NCI-H460 (cell line): ENCODE measurements around the gene MPRIP. TPM values are rescaled to one million over a fixed set of nuclear protein-coding genes. Genes with fewer than 3 reads are reported as not detected.
A peak's percentile ranks its signal among the peaks of the same experiment; 100 is the strongest.

Source experiments
- DNase-seq: peaks from one replicate; pipeline ENCODE4 v3.0.0-alpha.2; 2016; ENCODE audit warnings: low read depth; ENCODE audit errors: extremely low read depth
- total RNA-seq: library from RNA; depleted of rRNA; stranded (reverse); fragments of >200 nt; shearing (Covaris generic); gene quantifications from 2 replicates; pipeline ENCODE4 v1.2.3, GENCODE V29; 2014

The MPRIP gene
- total RNA-seq, 1 experiment from 2014 or later, result 87.9 TPM

DNA sequence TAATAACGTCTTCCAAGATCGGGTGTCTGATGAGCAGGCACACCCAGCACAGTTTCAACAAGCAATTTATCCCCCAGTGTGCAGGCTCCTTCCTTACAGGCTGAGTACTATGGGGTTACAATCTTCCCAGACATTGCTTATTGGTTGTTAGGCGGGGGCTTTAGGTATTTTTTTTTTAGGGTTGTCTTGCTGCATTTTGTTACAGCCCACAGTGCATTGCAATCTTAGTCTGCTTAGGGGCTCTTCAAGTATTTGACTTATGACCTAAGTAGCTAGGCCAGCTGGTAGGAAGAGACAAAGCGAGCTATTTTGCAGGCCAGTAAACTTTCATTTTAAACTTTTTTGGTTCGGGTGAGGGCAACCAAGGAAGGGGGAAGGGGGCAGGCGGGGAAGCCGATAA lies 158.1 kb downstream of the MPRIP start:
- DNase-seq, result no peak

DNA sequence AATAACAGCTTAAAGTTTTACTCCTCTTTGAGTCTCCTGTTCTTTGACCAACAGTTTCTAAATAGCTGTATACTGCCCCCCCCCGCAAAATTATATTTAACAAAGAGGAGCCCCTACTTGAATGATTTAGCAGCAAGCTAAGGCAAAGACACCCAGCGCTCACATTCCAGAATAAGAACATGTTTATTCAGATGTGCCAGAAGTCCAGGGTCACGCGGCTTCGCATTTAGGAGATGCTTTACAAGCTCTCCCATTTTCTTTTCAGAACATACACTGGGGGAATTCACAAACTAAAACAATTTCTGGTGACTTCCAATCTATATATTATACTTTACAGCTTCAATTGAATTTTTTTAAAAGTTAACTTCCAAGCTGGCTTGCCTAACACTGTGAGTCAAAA lies 158.6 kb downstream of the MPRIP start:
- no peak for DNase-seq

DNA sequence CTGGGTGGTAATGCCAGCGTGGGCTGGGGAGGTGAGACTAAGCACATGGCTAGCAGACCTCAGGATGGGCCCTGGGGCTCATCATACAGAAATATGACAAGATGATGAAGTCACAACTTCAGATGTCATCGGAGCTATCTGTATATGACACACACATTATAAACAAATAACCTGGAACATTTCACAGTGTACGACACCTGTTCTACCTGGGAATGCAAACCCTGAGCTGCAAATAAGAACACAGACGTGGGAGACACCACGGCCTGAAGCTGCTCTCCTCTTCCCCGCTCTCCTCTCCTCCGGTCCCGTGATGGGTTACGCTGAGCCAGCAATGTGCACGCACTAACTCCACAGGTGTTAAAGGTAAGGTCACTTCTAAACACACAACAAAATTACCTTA lies 159.0 kb downstream of the MPRIP start:
- DNase-seq, result no peak

DNA sequence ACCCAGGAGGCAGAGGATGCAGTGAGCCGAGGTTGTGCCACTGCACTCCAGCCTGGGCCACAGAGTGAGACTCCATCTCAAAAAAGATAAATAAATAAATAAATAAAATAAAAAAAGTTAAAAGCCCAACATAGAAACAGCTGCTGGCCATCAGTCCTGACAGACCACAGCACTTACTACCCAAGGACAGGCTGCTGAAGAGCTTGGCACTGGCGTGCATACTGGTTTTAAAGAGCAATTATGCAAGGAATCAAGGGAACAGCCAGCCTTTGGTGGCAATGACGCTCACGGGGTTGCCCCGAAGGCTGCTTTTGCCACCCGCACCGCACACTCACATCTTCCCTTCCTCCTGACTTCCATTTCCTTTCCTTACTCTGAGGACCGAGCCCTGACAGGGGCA lies 159.7 kb downstream of the MPRIP start:
- no peak for DNase-seq

DNA sequence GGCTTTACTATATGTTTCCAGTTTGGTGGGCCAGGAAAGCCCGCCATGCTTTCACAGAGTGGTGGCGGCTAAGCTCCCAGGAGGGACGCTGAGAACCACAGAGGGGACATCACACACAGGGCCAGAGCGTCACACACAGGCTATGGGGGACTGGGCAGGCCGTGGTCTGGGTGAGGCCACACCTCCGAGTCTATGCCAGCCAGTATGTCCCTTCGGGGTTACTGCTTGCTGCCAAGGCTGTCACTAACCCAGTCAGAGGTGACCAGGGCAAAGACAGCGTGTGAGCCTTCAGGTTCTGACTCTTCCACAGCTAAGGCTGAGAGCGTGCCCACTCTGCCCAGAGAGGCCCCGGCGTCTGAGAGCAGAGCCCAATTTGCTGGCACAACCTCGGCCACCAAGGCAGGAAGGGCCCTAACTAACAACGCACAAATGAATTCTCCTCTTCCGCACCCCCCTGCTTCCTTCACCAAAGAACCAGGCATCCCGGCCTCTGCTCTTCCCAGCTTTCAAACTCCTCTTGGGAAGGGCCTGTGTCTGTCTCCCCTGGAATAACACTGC lies 161.0 kb downstream of the MPRIP start:
- no peak for DNase-seq

DNA sequence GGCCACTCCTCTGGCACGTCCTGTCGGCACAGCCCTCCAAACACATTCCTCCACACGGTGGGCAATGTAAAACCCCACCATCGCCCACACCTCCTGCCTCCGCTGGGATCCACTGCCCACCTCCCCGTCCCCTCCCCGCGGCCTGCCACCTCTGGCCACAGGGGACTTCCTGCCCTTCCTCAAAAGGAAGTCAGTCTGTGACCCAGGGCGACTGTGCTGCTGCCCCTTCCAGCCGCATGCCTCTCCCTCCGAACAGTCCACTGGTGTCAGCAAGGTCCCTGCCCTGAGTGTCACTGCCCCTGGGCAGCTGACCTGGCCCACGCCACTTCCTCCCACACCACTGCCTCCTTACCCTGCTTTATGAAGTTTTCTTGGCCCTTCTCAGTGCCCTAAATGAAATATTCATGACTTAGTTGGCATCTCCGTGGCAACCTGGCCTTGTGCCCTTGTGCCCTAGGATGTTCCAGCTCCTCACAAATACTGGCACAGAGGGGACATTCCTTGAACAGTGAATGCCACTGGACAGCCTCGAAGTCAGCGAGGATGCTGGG lies 161.9 kb downstream of the MPRIP start:
- DNase-seq, result no peak

DNA sequence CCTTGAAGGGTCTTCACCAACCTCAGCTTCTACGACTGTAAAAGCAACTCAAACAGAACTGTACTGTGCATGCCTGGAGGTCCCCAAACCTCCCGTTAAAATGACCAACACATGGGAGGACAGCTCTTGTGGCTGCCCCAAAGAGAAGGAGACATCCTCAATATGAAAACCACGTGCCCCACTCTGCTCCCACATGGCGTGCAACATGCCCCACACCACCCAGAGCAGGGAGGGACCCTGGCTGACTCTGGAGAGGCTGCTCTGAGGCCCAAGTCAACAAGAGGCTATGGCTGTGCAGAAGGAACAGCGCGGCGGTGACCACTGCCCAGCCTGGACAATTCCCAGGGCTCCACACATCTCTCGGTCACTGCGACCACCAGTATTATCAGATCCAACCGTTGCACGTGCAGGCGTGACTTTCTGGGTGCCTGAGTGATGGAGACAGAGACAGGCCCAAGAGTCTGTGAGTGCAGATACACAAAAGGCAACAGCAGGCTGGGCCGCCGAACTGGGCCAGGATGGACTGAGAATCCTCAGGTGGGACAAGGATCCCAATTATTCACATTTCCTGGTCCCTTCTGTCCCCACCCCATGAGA lies 162.5 kb downstream of the MPRIP start:
- DNase-seq, result no peak

DNA sequence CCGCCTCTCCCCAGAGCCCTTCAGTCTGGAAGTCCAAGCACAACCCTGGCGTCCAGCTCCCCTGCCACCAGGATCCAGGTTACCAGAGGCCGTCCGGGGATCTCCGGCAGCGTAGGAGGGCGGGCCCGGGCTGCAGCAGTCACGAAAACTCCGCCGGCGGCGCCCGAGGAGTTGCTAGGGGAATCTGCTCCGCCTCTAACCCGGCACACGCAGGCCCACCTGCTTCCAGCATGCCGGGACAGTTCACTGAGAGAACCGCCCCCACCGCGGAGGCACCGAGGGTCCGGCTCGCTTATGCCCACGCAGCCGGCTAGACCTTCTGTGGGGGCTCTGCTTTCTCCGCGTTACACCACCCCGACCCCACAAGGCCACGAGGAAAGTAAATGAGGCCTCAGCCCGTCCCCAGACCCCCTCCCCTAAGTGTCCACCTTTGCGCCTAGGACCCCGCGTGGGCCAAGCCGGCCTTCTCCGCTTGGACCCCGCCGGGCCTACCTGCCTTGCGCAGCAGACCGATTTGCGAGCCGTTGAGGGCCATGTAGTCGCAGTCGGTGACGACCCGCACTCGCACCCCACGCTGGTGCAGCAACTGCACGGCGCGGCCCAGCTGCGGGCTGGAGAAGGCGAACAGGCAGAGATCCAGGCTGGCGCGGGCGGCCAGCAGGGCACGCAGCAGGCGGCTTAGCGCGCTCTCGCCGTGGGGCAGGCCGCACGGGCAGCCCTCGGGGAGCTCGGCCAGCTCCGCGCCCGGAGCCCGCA lies 163.3 kb downstream of the MPRIP start:
- DNase-seq, result peak; percentile 23

DNA sequence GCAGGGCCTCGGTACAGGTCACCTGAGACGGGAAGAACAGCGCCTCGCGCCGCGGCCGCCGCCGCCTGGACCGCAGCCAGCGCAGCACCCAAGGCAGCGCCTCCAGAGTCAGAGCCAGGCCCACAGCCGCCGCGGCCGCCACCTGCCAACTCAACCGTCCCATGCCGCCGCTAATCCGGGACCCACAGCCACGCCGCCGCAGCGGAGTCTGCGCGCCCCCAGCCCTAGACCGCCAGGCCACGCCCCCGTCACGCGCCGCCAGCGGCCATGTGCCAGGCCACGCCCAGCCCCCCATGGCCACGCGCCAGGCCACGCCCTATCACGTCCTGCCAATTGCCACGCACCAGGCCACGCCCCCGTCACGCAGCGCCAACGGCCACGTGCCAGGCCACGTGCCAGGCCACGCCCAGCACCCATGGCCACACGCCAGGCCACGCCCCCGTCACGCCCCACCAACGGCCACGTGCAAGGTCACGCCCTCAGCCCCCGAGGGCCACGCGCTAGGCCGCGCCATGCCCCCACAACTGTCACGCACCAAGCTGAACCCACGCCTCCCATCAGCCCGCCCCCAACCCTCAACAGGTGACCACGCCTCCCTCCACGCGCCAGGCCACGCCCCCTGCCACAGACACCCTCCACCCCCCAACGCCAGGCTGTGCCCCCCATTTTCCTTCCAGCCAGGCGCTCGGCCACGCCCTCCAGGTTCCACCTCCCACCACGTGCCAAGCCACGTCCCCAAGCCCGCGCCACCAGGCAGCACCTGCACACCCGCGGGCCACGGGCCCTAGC lies 164.1 kb downstream of the MPRIP start, which contains the start of gene PLD6:
Gene PLD6 (minus strand): TSS at position 210 of the 789 bp plus-strand sequence. CDS start 47 bp downstream, at position 163.
- DNase-seq, result peak; percentile 77

DNA sequence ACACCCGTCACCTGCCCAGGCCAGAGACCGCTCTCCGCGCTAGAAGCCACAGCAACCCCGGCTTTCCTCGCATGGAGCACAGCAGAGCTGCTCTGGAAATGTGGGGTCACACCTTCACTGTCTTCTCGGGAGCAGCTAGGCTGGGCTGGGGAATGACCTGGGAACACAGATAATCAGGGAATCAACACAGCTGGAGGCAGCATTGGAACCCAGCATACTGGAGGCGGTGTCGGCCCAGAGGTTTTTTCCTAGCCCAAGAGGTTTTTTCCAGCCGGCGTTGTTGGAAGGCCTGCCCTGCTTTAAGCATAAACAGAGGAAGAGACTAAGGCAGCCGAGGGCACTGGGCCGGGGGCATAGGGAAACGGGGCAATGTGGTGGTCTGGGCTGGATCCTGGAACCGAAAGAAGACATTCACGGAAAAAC lies 164.7 kb downstream of the MPRIP start:
- no peak for DNase-seq

DNA sequence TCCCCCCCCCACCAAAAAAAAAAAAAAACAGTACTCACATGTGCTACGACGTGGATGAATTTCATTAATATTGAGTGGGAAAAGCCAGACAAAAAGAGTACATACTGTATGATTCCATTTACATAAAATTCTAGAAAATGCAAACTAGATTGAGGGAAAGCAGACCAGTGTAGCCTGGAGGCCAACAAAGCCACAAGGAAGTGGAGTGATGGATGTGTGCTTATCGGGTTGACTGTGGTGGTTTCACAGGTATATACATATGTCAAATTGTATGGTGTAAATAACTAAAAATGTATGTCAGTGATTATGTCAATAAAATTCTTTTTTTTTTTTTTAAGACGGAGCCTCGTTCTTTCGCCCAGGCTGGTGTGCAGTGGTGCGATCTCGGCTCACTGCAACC lies 165.7 kb downstream of the MPRIP start:
- no peak for DNase-seq

DNA sequence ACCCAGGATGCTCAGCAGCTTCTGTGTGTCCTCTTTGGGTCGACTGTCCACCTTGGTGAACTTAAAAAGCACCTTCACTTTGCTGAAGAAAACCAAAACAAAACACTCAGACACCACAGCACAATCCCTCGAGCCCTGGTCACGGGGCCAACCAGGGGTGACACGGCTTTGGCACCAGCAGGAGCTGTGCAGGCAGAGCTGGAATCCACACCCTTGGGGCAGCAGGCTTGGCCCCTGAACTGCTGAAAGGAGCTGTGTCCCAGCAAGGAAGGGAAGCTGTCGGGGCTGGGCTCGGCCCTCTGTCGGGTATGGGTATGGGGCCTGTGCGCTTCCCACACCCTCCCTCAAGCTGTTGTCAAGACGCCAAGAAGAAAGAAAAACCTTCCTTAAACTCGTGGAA lies 171.5 kb downstream of the MPRIP start:
- DNase-seq, result no peak

DNA sequence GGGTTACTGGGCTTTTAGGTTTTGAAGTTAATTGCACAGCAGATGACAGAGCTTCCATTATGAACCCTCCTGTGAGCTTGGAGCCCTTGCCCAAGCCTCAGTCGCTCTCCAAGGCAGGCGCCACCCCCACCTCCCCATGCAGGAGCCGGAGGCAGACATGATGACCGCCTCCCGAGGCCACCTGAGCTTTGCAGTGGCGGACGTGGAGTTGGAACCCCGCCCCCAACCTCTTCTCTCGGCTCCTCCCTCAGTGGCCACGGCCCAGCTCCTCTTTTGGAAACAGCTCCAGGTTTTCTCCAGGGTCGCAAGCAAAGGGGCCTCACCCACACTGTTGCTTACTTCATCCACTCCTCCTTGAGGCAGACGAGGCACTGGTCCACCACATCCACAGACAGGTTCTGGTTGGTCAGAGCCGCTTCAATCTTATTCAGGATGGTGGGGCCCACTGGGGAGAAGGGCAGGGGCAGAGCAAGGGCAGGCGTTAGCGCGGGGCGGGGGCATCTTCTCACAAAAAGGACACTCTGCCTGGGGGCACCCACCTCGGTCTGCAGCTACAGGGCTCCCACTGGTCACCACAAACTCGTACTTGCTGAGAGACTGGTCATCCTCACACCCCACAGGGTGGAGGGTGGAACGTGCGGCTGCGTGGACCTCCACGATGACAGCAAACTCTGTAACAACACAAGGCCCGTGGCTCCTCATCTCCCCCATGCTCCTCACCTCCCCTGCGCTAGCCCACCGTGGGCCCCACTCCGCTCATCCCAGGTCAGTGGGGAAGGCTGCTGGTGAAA lies 172.6 kb downstream of the MPRIP start:
- no peak for DNase-seq

DNA sequence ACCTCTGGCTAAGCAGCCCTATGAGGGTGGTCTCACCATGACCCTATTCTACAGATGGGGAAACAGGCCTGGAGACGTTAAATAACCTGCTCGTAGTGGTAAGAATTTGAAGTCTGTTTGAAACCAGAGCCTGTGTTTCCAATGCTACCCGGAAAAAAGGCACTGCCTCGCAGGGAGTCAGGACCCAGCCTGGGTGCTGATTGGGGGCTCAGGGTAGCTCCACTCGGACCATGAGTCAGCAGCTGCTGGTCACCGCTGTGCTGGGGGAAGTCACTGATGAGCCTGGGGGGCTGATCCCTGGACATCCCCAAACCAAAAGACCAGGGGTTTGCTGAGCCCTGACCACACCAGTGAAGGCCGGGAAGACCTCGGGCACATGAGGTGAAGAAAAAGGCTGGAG lies 173.3 kb downstream of the MPRIP start:
- DNase-seq, result no peak

DNA sequence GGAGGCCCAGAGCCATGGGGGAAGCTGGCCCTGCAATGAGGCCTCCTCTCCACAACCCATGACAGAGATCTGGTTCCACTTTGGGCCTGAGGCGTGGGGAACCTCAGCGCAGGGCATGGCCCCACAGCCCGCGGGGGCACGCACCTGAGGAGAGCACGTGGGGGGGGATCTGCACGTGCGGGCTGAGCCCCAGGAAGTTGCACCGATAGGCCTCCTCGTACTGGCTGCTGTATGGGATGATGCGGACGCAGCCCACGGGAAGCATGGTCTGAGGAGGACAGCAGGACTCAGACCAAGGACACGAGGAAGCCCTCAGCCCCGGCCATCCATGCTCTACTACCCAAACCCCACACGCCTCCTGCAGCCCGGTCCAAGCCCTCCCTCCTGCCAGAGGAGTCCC lies 174.0 kb downstream of the MPRIP start:
- no peak for DNase-seq

DNA sequence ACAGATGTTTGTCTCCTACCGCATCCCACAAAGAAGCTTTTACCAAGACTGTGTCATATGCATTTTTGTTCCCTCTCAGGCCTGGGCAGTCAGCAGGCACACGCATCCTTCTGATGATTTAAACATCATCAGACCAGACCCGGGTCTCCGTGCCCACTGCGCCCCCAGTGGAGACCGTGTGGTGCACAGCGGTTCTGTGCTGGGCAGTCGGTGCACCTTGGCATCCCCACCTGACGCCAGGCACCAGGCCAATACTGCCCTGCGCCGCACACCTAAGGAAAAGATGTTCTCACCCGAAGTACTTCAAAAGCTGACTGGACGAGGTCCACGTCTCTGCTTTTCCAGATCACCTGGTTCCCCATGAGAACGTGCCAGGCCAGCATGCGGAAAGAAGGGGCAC lies 174.5 kb downstream of the MPRIP start:
- no peak for DNase-seq

DNA sequence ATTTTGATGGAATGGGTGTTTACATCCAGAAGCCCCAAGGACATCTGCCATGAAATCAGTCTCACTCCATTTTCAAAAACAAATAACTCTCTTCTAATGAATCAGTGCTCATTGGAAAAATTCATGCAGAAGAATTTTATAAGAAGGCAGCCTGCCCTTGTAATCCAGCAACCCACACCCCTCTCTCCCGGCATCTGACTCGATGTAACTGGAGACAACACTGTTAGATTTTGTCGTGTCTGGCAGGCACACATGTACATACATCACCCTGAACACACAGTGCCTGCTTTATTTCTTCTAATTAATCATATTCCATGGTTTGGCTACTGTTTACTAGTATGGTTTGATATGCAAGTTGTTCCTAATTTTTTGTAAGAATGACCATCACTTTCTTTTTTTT lies 175.7 kb downstream of the MPRIP start:
- DNase-seq, result no peak

DNA sequence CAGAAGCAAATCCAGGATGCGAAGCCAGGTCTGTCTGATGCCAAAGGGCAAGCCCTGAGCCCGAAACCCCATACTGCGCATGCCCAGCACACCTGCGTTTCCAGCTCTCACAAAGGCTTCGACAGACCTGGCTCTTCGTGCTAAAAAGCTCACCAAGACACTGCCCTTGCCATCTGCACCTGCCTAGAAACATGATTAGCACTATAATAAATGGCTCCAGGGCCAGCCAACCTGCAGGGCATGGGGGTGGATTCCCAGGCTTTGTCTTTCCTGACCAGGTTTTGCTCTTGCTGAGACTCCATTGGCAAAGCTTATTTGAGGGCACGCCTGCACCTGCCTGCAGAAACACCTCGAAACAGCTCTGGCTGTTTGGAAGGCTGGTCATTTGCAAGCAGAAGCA lies 178.3 kb downstream of the MPRIP start:
- DNase-seq, result no peak

DNA sequence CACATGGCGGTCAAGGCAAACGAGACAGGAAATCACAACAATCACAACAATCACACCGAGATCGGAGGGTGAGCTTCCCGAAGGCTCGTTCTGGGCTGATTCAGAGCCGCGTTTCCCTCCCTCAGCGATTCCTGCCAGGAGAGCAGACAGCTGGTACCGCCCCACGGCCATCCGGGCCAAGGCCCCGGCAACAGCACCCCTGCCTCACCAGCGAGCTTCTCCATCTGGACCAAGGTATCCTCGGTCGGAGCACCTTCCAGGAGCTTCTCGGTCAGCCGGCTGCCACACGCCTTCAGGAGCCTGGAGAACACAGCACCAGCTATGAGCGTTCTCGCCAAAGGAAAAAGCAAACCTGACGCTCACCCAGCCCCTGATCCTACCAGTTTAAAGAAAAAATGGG lies 179.1 kb downstream of the MPRIP start:
- no peak for DNase-seq

DNA sequence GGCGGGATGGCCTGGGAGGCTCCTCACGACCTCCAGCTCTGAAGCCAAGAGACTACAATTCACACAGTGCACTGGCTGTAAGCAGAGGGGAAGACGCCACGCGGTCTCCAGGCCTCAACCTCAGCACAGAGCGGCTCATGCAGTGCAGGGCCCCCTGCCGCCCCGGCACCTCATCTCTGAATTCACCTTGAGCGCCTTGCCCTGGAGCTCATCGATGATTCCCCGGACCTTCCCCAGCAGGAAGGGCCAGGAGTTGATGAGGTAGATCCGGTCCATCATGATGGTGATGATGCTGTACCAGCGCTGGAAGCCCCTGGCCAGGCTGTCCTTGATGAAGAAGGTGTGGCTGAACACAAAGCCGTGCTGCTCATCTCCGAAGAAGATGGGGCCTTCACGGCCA lies 181.5 kb downstream of the MPRIP start:
- DNase-seq, result no peak
